OCI-LY3 (cell line): ENCODE results near the gene GRHPR.

Experiments
- H2AFZ ChIP-seq: fragments of 200-600, 300-600 bp; shearing (Covaris generic); 2 replicates; pipeline ENCODE4 v1.6.0; 2014; ENCODE audit warnings: antibody characterized with exemption, low read depth, low read length
- H3K27ac ChIP-seq: fragments of 200-600, 300-600 bp; sonication (generic); 2 replicates; pipeline ENCODE4 v1.5.1; 2014; ENCODE audit warnings: mild to moderate bottlenecking, low read length, moderate library complexity, mixed read lengths
- H3K27me3 ChIP-seq: fragments of 200-600, 300-600 bp; sonication (generic); 2 replicates; pipeline ENCODE4 v1.6.1; 2014; ENCODE audit warnings: low read depth, low read length, mixed read lengths
- H3K36me3 ChIP-seq: fragments of 200-600, 300-600 bp; sonication (generic); replicated peaks from 2 replicates; pipeline ENCODE3; 2014; ENCODE audit warnings: low read depth, low read length, mixed read lengths
- H3K4me1 ChIP-seq: fragments of 300-600, 200-600 bp; sonication (generic); 2 replicates; pipeline ENCODE4 v1.6.1; 2014; ENCODE audit warnings: low read length, mixed read lengths
- H3K4me2 ChIP-seq: fragments of 200-600, 300-600 bp; sonication (generic); 2 replicates; pipeline ENCODE4 v1.6.1; 2014; ENCODE audit warnings: low read length, mixed read lengths
- H3K4me3 ChIP-seq: fragments of 300-600, 200-600 bp; sonication (generic); 2 replicates; pipeline ENCODE4 v1.5.1; 2014; ENCODE audit warnings: antibody characterized with exemption, mild to moderate bottlenecking, low read length, moderate library complexity
- H3K79me2 ChIP-seq: fragments of 300-600, 200-600 bp; shearing (Covaris generic); 2 replicates; pipeline ENCODE4 v1.6.1; 2014; ENCODE audit warnings: mild to moderate bottlenecking, low read length, mixed read lengths
- H3K9ac ChIP-seq: fragments of 300-600, 200-600 bp; shearing (Covaris generic); 2 replicates; pipeline ENCODE4 v1.6.0; 2014; ENCODE audit warnings: mild to moderate bottlenecking, low read length, moderate library complexity
- H3K9me3 ChIP-seq: fragments of 200-600, 300-600 bp; shearing (Covaris generic); 2 replicates; pipeline ENCODE4 v1.6.1; 2014; ENCODE audit warnings: low read length, mixed read lengths; ENCODE audit not compliant: insufficient read depth
- H4K20me1 ChIP-seq: fragments of 200-600, 300-600 bp; sonication (generic); 2 replicates; pipeline ENCODE4 v1.6.1; 2016; ENCODE audit warnings: low read length, mixed read lengths; ENCODE audit not compliant: insufficient read depth
- CTCF ChIP-seq: fragments of 200-600, 300-600 bp; sonication (generic); IDR thresholded peaks from 2 replicates; pipeline ENCODE4 v1.5.1; 2014; ENCODE audit warnings: antibody characterized with exemption, low read length, low read depth
- EZH2phosphoT487 ChIP-seq: fragments of 200-600 bp; shearing (Covaris generic); IDR thresholded peaks from 2 replicates; pipeline ENCODE4 v1.6.1; 2018; ENCODE audit warnings: antibody characterized with exemption, mixed run types, low read depth

GRHPR gene

GRCh38 chr9:37420271-37421215 is 2.0 kb upstream of the GRHPR start:
- H3K27ac ChIP-seq, result no peak overlapping the region
- H3K36me3 ChIP-seq, result peaks cover 20% of the 10 kb centered on the region
- H3K4me3 ChIP-seq, result no peak overlapping the region
- peaks cover 39% of the 10 kb centered on the region for H3K79me2 ChIP-seq
- H3K9me3 ChIP-seq, result no peaks in the 10 kb centered on the region
- peaks cover 19% of the 10 kb centered on the region; the same call in 1 of the 2 replicates for H4K20me1 ChIP-seq
- H2AFZ ChIP-seq, result no peak overlapping the region
- H3K27me3 ChIP-seq, result no peaks in the 10 kb centered on the region
- no peak for TF ChIP-seq EZH2phosphoT487
- no peak for TF ChIP-seq CTCF
- H3K9ac ChIP-seq, result no peak overlapping the region
- H3K4me1 ChIP-seq, result peaks cover 53% of the 10 kb centered on the region
- no peak overlapping the region for H3K4me2 ChIP-seq

- Histone ChIP-seq H3K4me1 (peaks cover 40% of the 10 kb centered on the region), H4K20me1 (peaks cover 21% of the 10 kb centered on the region; the same call in 1 of the 2 replicates), H3K27ac (peak overlapping the region; percentile 64), H3K9me3 (no peaks in the 10 kb centered on the region), H2AFZ (0 out of 2 replicates have a peak overlapping the region, but pooled peaks have one; percentile 34), H3K36me3 (peaks cover 31% of the 10 kb centered on the region), H3K9ac (peak overlapping the region; percentile 95), H3K4me2 (peak overlapping the region; percentile 99), H3K27me3 (no peaks in the 10 kb centered on the region), H3K79me2 (peaks cover 48% of the 10 kb centered on the region), H3K4me3 (peak overlapping the region; percentile 79)
- TF ChIP-seq CTCF (no peak), EZH2phosphoT487 (no peak)
These were observed 595 bp upstream of the GRHPR start for GRCh38 chr9:37421914-37422288.

GRCh38 chr9:37423508-37423907 is 1.0 kb downstream of the GRHPR start:
- Histone ChIP-seq H3K79me2 (peaks cover 48% of the 10 kb centered on the region), H3K4me3 (peak overlapping the region; percentile 79), H3K4me2 (peak overlapping the region; percentile 99), H3K9me3 (no peaks in the 10 kb centered on the region), H2AFZ (no peak overlapping the region), H3K9ac (peak overlapping the region; percentile 95), H3K36me3 (peaks cover 43% of the 10 kb centered on the region), H3K27me3 (no peaks in the 10 kb centered on the region), H3K4me1 (peaks cover 25% of the 10 kb centered on the region), H4K20me1 (peaks cover 21% of the 10 kb centered on the region; the same call in 1 of the 2 replicates), H3K27ac (peak overlapping the region; percentile 64; the same call in 1 of the 2 replicates)
- TF ChIP-seq EZH2phosphoT487 (no peak), CTCF (no peak)

- H3K36me3 ChIP-seq, result peaks cover 50% of the 10 kb centered on the region
- H4K20me1 ChIP-seq, result peaks cover 21% of the 10 kb centered on the region; the same call in 1 of the 2 replicates
- peak overlapping the region; percentile 95 for H3K9ac ChIP-seq
- peak overlapping the region; percentile 1; the same call in 1 of the 2 replicates for H3K27ac ChIP-seq
- peak overlapping the region; percentile 79 for H3K4me3 ChIP-seq
- no peaks in the 10 kb centered on the region for H3K9me3 ChIP-seq
- TF ChIP-seq EZH2phosphoT487 (no peak), CTCF (no peak)
- peak overlapping the region; percentile 99 for H3K4me2 ChIP-seq
- H3K4me1 ChIP-seq, result peaks cover 25% of the 10 kb centered on the region
- H3K27me3 ChIP-seq, result no peaks in the 10 kb centered on the region
- H3K79me2 ChIP-seq, result peaks cover 48% of the 10 kb centered on the region
- no peak overlapping the region for H2AFZ ChIP-seq
These were observed 1.7 kb downstream of the GRHPR start for GRCh38 chr9:37424204-37424685.
